K562 (cell line): ENCODE data around the gene RXRA. TPM values are rescaled to one million over a fixed set of nuclear protein-coding genes. Genes with fewer than 3 reads are reported as not detected.
A peak's percentile ranks its signal among the peaks of the same experiment; 100 is the strongest.
"Not testable (repeated sequence)": the region's sequence is repeated elsewhere in the genome, so short reads cannot be mapped to it uniquely, and the experiment has no call there.

Source experiments
- ATAC-seq: fragments of 200-7000 bp; cut with Tn5 transposase; 3 replicates; pipeline ENCODE4 v1.9.1; 2020; ENCODE audit warnings: moderate library complexity
- BruUV-seq: library from RNA; stranded (reverse); fragments of 400-500 nt; replicated peaks from 2 replicates; lab custom pipeline; 2021; lab: Mats Ljungman, UMichigan
- CTCF ChIA-PET: fragments of 300-600 bp; formaldehyde crosslinking; extraction: SDS; loops from one replicate; lab custom pipeline; 2021; ENCODE audit warnings: low intra/inter-chr PET ratio; lab: Yijun Ruan, JAX
- POLR2A ChIA-PET: fragments of 300-600, 350-650 bp; sonication (Branson Sonifier 250); formaldehyde crosslinking; extraction: SDS; loops from one replicate; lab custom pipeline; 2021; ENCODE audit warnings: antibody characterized with exemption, inconsistent platforms; lab: Yijun Ruan, JAX
- DNase-seq, 4 experiments: peaks; one replicate each; pipeline versions ENCODE4 v3.0.0 to v3.0.0-alpha.2; 2011 to 2018; ENCODE audit warnings: low spot score in 3 of 4, mixed read lengths in 3 of 4; ENCODE audit errors: extremely low read depth in 1 of 4
- FAIRE-seq: peaks from 2 replicates; lab custom pipeline; 2011; peaks lifted over from hg19 to GRCh38; lab: Jason Lieb, UNC
- H2AFZ ChIP-seq: 2 replicates; pipeline ENCODE4 v1.6.0; 2011; ENCODE audit warnings: low read depth, low read length, control low read depth, inconsistent platforms
- H3K27ac ChIP-seq: fragments of 200-600 bp; 3 replicates; pipeline ENCODE4 v1.8.0; 2011; ENCODE audit warnings: low read depth, mild to moderate bottlenecking, control low read depth, inconsistent platforms, low read length, moderate library complexity, mixed read lengths; ENCODE audit errors: extremely low read depth
- H3K27me3 ChIP-seq, 2 experiments: fragments of 300-600 bp in 1 of 2; 2 replicates in 1 of 2; 3 replicates in 1 of 2; pipeline versions ENCODE4 v1.6.0 to v1.8.0; 2011; ENCODE audit warnings: inconsistent platforms in 2 of 2, low read length in 2 of 2, mild to moderate bottlenecking in 1 of 2, mixed read lengths in 1 of 2, moderate library complexity in 1 of 2; ENCODE audit not compliant: control insufficient read depth in 2 of 2, insufficient read depth in 2 of 2
- H3K36me3 ChIP-seq: fragments of 300-600 bp; 3 replicates; pipeline ENCODE4 v1.8.0; 2011; ENCODE audit warnings: mild to moderate bottlenecking, low read length, inconsistent platforms; ENCODE audit not compliant: control insufficient read depth, insufficient read depth
- H3K4me1 ChIP-seq, 2 experiments: fragments of 200-600 bp in 1 of 2; replicated peaks in 1 of 2; 2 replicates in 1 of 2; 3 replicates in 1 of 2; pipeline versions ENCODE4 v1.5.1 to v1.8.0; 2011; ENCODE audit warnings: inconsistent platforms in 2 of 2, low read length in 2 of 2, mild to moderate bottlenecking in 1 of 2, mixed read lengths in 1 of 2, moderate library complexity in 1 of 2; ENCODE audit not compliant: control insufficient read depth in 2 of 2, insufficient read depth in 2 of 2
- H3K4me2 ChIP-seq: 2 replicates; pipeline ENCODE4 v1.6.1; 2011; ENCODE audit warnings: low read length, control low read depth, inconsistent platforms, mixed read lengths; ENCODE audit not compliant: insufficient read depth
- H3K4me3 ChIP-seq: fragments of 200-600 bp; sonication (generic), shearing (Covaris generic); 2 replicates; pipeline ENCODE4 v1.5.1; 2016; ENCODE audit warnings: control low read depth, inconsistent platforms
- H3K79me2 ChIP-seq: fragments of 200-600 bp; 3 replicates; pipeline ENCODE4 v1.8.0; 2011; ENCODE audit warnings: low read length, inconsistent platforms; ENCODE audit not compliant: control insufficient read depth, insufficient read depth
- H3K9ac ChIP-seq, 2 experiments: 2 replicates each; pipeline versions ENCODE4 v1.6.0 to v1.6.1; 2011; ENCODE audit warnings: low read depth in 2 of 2, low read length in 2 of 2, control low read depth in 1 of 2, inconsistent platforms in 1 of 2, mild to moderate bottlenecking in 1 of 2, mixed read lengths in 1 of 2; ENCODE audit not compliant: insufficient read depth in 1 of 2
- H3K9me1 ChIP-seq: one replicate; pipeline ENCODE4 v1.6.0; 2011; ENCODE audit warnings: inconsistent platforms, mild to moderate bottlenecking, low read length, moderate library complexity; ENCODE audit not compliant: control insufficient read depth, insufficient read depth
- H3K9me3 ChIP-seq: replicated peaks from 2 replicates; pipeline ENCODE4 v1.5.1; 2011; ENCODE audit warnings: low read depth, low read length, inconsistent platforms; ENCODE audit not compliant: control insufficient read depth, insufficient read depth
- H4K20me1 ChIP-seq: replicated peaks from 2 replicates; pipeline ENCODE4 v1.6.1; 2011; ENCODE audit warnings: low read length, inconsistent platforms, mixed read lengths; ENCODE audit not compliant: control insufficient read depth, insufficient read depth
- EHMT2 ChIP-seq: fragments of 450-650 bp; IDR thresholded peaks from 2 replicates; pipeline ENCODE4 v1.6.1; 2018; ENCODE audit warnings: antibody characterized with exemption
- WGBS: fragments of 100-300 bp; shearing (Covaris generic); methylation state at CpG from one replicate; pipeline ENCODE4 v1.1.6; 2016; ENCODE audit warnings: low coverage, mixed read lengths; ENCODE audit not compliant: insufficient coverage; ENCODE audit errors: missing lambda C conversion rate; 5-methylcytosine and 5-hydroxymethylcytosine counted together
- in situ Hi-C: fragments of 300-500 bp; cut with MboI; formaldehyde crosslinking; loops from 4 replicates; pipeline ENCODE4 v1.15.0; 2018; ENCODE audit warnings: inconsistent platforms, mixed read lengths
- intact Hi-C: fragments of 100-400 bp; cut with micrococcal nuclease; formaldehyde crosslinking; loops from 2 replicates; pipeline ENCODE4 v1.14.2; 2022
- polyA plus RNA-seq, 8 experiments: library from polyadenylated mRNA; depleted of rRNA in 4 of 8; stranded (reverse) in 5 of 8; unstranded in 3 of 8; fragments of >200 nt; fragmentation: Nextera tagmentation in 2 of 8; fragmentation: Illumina TruSeq in 1 of 8; extraction: Ambion mirVana in 2 of 8; extraction: Trizol in 1 of 8; gene quantifications; 2 replicates each; pipeline versions ENCODE4 v1.2.1 to v1.2.3, GENCODE V29; 2011 to 2014; ENCODE audit warnings: inconsistent platforms in 1 of 8, missing spikeins in 1 of 8
- total RNA-seq, 7 experiments: library from RNA; depleted of rRNA in 6 of 7; stranded (reverse); fragments of >200 nt in 6 of 7; fragmentation: Illumina TruSeq in 2 of 7; extraction: Trizol in 2 of 7; gene quantifications; 2 replicates each; pipeline versions ENCODE4 v1.2.1 to v1.2.3, GENCODE V29; 2011 to 2021; ENCODE audit warnings: low replicate concordance in 1 of 7
- TF ChIP-seq, protein P1 (sequence below): fragments of 450-650 bp; IDR thresholded peaks from 2 replicates; pipeline ENCODE4 v1.6.1; 2014; ENCODE audit warnings: low read depth, mild to moderate bottlenecking, moderate library complexity, borderline replicate concordance

Gene RXRA
- total and polyA plus RNA-seq, 9 of the 15 experiments (the other 6 are each of a cell fraction or from before 2014, with no cell fraction given) = 0.35 to 23.6 (median 4.6) TPM

GRCh38 chr9:134305533-134305932 is 20.7 kb upstream of the RXRA start:
- Histone ChIP-seq H4K20me1 (no peaks in the 10 kb centered on the region), H3K4me1 (no peaks in the 10 kb centered on the region), H3K79me2 (no peaks in the 10 kb centered on the region), H3K9me1 (no peaks in the 10 kb centered on the region)
- CTCF ChIA-PET = no interaction called here
- 0% methylated on average over 1 of the region's 1 CpG for WGBS
- FAIRE-seq (no peak), DNase-seq (no peak)
- in situ Hi-C loops = no loop called here
- no TSS peak for BruUV-seq
- TF ChIP-seq EHMT2 = peak; percentile 77; the same call in 1 of the 2 replicates
- TF ChIP-seq, protein P1, sequence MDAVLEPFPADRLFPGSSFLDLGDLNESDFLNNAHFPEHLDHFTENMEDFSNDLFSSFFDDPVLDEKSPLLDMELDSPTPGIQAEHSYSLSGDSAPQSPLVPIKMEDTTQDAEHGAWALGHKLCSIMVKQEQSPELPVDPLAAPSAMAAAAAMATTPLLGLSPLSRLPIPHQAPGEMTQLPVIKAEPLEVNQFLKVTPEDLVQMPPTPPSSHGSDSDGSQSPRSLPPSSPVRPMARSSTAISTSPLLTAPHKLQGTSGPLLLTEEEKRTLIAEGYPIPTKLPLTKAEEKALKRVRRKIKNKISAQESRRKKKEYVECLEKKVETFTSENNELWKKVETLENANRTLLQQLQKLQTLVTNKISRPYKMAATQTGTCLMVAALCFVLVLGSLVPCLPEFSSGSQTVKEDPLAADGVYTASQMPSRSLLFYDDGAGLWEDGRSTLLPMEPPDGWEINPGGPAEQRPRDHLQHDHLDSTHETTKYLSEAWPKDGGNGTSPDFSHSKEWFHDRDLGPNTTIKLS = no peak
- TF ChIP-seq, all 486 proteins: peak for 1
- Histone ChIP-seq H3K9me3 (no peaks in the 10 kb centered on the region), H3K4me2 (no peak overlapping the region), H3K27ac (no peak overlapping the region), H2AFZ (no peak overlapping the region), H3K4me3 (no peak overlapping the region), H3K9ac (no peak overlapping the region), H3K36me3 (no peaks in the 10 kb centered on the region), H3K27me3 (peaks cover 11 to 59% of the 10 kb centered on the region in 2 experiments; a peak in 4 of 5 replicates)
- ATAC-seq = no peak
- intact Hi-C loops = no loop called here
- POLR2A ChIA-PET = interaction anchor here (1.2 kb wide), 1 partner anchor 11 kb away, joined by 4 read pairs; no protein-coding TSS in a partner anchor

DNA sequence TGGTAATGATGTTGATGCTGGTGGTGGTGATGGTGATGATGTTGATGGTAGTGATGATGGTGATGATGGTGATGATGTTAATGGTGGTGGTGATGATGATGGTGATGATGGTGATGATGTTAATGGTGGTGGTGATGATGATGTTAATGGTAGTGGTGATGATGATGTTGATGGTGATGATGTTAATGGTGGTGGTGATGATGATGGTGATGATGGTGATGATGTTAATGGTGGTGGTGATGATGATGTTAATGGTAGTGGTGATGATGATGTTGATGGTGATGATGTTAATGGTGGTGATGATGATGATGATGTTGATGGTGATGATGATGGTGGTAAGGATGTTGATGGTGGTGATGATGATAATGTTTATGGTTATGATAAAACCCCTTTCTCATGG is 20.2 kb upstream of the RXRA start:
- intact Hi-C loops, POLR2A ChIA-PET: not testable (repeated sequence)

More for the DNA sequence above, 20.2 kb upstream of the RXRA start:
- FAIRE-seq, H3K27ac ChIP-seq, BruUV-seq, H3K9me1 ChIP-seq, H3K36me3 ChIP-seq, H3K4me1 ChIP-seq, ATAC-seq, in situ Hi-C loops, H4K20me1 ChIP-seq, H3K9ac ChIP-seq, H3K79me2 ChIP-seq, DNase-seq, H3K4me2 ChIP-seq, H3K9me3 ChIP-seq, CTCF ChIA-PET, H2AFZ ChIP-seq, H3K4me3 ChIP-seq: not testable (repeated sequence)
- H3K27me3 ChIP-seq = peaks cover 11 to 57% of the 10 kb centered on the region in 2 experiments; a peak in 4 of 5 replicates
